NCI-H1092 treated with DMSO at 0.1 percent for 48 hours (cell line): ENCODE measurements around the gene CALN1.
"Not testable (repeated sequence)": the region's sequence is repeated elsewhere in the genome, so short reads cannot be mapped to it uniquely, and the experiment has no call there.

Experiments used
- DNase-seq: peaks from one replicate; lab custom pipeline; 2025; lab: John Stamatoyannopoulos, UW

Gene CALN1

GRCh38 chr7:72412121-72412618, at the start of gene CALN1:
Gene CALN1, minus strand, starts transcription at chr7:72412338.
- DNase-seq: not testable (repeated sequence)

GRCh38 chr7:72453471-72453870, 41.3 kb upstream of the CALN1 start:
- no peak for DNase-seq

- DNase-seq: no peak
Measured at GRCh38 chr7:72447465-72448204, 35.5 kb upstream of the CALN1 start.

GRCh38 chr7:72446591-72447462, 34.7 kb upstream of the CALN1 start:
- no peak for DNase-seq

DNA sequence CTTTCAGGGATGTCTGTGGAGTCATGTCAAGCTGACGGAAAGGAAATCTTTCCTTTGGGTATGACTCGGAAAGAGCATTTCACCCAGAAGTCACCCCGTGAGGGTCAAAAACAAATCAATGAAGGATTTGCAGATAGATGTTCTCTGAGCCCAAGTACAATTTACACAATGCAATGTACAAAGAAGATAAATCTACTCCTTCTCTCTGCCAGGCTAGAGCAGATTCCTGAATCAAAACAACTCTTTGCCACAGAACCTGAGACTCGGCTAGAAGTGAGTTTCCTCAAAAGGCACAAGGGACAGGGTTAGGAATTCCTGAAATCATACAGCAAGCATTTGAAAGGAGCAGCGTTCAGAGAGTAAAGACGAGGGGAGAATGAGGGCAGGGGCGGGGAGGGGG, 34.0 kb upstream of the CALN1 start:
- no peak for DNase-seq

DNA sequence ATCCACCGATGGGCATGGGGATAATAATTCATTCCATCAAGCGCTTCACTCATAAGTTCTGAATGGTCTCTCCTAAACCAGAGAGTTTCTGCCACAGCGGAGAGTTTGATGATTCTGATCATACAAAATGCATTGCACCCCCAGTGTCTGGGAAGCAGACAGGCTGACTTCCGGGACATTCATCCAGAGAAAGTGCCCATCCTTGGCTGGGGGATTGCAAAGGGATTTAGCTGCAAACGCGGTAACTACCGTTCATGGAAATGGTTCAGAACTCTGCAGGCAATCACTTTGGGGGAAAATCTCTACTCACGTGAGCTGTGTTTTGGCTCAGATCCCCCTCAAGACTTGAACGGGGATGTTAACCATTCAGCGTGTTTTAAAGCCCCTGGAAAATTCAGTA, 33.4 kb upstream of the CALN1 start:
- no peak for DNase-seq

GRCh38 chr7:72445075-72445474, 32.9 kb upstream of the CALN1 start:
- DNase-seq: no peak

DNA sequence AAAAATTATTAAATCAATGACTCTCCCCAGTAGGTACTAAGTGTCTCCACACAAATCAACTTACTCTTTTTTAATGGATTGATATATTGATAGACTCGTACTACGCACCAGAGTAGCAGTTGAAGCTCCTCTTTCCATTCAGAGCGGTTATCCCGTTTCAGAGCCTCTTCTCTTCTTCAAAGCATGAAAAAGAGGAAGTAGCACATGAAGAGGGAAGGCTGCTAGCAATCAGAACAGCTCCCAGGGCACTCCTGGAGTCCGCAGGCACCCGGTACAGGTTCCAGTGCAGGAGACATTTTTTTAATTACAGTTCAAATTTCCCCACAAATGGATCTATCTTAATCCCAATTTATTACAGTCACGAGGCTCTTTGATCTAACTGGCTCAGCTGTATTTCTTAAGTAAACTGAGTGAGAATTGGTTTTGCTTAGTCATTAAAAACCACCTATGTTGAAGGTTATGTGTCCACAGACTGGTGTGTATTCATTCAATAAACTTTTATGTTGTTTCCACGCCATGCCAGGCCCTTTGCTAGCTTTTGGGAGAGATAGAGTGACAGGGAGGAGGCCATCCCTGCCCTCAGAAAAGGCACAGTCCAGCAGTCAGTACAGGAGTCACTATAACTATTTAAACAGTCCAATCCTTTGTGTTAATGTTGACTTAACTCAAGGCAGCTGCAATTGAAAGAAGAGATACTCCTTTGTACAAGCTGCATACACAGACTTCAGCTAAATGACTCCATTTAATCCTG, 32.1 kb upstream of the CALN1 start:
- DNase-seq: peak; percentile 42

DNA sequence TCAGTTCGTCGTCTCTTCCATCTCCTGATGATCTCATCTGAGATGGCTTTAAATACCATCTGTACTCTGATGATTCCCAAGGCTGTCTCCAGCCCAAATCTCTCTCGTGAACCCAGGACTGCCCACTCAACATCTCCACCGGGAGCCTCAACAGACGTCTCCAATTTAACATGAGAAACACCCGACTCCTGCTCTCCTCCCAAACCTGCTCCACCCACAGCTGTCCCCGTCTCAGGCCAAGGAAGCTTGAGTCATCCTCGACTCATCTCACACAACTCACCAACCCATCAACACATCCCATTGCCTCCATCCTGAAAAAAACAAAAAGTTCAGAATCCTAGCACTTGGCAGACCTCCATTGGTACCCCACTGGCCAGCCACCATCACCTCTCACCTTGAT, 29.7 kb upstream of the CALN1 start:
- DNase-seq: no peak

DNA sequence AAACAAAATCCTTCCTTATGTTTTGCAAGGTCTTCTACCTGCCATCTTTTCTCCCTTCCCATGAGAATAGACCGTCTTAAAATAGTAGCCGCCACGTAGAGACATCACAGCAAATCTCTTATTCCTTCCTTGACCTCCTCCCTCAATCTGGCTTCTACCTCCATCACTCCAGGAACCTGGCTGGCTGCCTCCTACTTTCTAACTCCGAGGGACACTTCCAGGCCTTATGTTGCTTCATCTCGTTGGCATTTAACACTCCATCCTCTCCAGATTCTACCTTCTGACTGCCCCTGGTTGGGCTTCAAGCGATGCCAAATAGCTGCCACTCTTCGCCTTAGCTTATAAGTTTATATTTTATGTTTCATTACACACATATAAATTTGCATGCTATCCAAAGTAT, 26.4 kb upstream of the CALN1 start:
- DNase-seq: no peak

GRCh38 chr7:72437610-72438009, 25.5 kb upstream of the CALN1 start:
- DNase-seq: no peak

- DNase-seq: no peak
Measured at GRCh38 chr7:72437061-72437585, 25.0 kb upstream of the CALN1 start.

- DNase-seq: peak; percentile 49
Measured at GRCh38 chr7:72435925-72436480, 23.9 kb upstream of the CALN1 start.

DNA sequence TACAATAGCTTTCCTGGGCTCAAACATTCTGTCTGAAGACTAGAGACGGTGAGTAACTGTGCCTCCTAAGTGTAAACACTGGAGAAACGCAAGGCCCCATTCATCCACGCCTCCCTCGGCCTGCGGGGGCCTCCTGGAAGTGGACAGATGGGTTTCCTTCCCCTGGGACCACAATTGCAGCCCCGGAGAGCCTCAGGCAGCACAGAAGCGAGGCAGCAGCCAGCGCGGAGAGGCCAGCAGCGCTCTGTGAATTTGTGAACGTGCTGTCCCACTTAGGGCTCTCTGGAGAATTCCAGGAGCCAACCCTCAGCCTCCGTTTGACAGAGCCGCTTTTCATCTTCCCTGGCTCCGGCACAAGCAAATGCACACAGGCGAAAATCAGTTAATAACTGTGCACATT, 23.2 kb upstream of the CALN1 start:
- peak; percentile 61 for DNase-seq

DNA sequence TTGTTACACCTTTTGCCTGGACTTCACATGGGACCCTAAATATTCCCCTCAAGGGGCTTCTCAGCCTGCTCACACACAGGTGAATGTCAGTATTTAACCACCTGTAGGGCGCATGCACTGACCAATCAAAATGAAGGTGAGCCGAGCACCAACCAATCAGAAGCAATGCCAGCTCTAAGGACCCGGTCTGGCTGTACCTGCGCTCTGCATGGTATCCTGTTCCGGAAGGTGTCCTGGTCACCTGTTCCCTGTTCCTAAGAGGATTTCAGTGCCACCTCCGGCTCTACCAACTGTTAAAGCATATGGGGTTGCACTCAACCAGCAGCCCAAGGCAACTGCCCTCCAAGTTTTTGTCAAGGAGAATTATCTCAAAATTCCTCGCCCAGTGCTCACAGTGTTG, 18.4 kb upstream of the CALN1 start:
- DNase-seq: no peak

DNA sequence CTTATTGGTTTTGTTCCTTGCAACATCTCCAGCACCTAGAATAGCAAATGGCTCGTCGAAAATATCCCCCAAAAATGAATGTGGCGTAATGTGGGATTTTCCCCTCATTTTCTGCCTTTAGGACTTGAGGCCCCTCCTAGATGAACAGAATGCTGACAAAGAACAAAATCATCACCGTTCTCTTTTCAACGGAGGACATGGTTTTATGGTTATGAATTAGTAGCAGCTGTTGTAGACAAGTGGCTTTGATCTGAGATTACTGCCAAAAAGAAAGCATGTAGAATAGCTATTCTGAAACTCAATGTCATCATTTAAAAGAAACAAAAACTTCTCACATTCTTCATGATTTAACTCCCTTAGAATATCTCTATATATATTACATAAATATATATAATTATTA, 17.2 kb upstream of the CALN1 start:
- DNase-seq: no peak

- DNase-seq: no peak
Measured at GRCh38 chr7:72416846-72417245, 4.7 kb upstream of the CALN1 start.

DNA sequence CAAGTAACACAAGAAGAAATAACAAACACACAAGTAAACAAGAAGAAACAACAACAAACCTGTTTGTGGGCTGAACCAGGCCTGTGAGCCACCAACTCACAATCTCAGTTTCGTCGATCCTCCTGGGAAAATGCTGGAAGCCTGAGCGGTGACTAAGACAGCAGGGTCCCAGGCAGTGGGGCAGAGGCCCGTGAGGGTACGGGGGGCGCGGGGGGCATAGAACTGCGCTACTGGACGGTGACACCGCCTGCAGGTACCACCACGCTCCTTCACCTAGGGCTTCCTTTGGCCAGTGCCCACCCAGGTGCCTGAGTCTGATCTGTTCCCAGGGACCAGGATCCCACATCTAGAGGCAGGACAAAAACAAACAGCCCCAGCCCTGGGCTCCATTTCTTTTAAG, 3.4 kb upstream of the CALN1 start:
- DNase-seq: no peak

GRCh38 chr7:72413886-72414285, 1.7 kb upstream of the CALN1 start:
- no peak for DNase-seq

DNA sequence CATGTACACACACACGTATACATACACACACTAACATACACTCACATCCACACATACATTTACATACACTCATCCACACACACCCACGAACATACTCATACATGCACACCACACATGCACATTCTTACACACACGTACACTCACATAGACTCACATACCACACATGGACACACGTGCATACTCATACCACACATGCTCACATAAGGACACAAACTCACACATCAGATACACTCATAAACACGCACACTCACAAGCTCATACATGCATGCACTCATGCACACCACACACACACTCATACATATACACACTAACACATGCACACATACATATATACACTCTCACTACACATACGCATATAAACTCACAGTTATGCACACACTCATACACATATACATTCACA, 1.2 kb upstream of the CALN1 start:
- no peak for DNase-seq

DNA sequence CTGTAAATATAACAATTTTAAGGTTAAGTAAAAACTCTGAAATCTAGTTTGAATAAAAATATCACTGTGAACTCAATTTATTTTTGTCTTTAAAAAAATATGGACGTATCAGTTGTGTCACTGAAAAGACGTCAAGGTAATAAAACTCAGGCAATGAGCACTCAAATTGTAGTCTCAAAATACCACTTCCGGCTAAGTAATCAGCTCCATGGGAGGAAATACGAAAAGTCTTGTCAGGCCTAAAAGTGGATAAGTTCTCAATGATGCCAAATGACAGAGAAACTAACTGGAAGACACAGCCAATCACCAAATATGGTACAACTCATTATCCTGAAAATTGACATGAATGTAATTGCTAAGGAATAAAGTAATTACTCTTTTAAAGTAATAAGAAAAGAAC, 719 bp downstream of the CALN1 start:
- DNase-seq: no peak

- no peak for DNase-seq
Measured at GRCh38 chr7:72409638-72410015, 2.5 kb downstream of the CALN1 start.
